Lung (tissue), 12 donors: ENCODE measurements around the gene CACNA1C. TPM values are rescaled to one million over a fixed set of nuclear protein-coding genes. Genes with fewer than 3 reads are reported as not detected.
A peak's percentile ranks its signal among the peaks of the same experiment; 100 is the strongest.

Source experiments
- ATAC-seq: fragments of 200-7000 bp; cut with Tn5 transposase; one replicate; pipeline ENCODE4 v1.9.1; 2020; ENCODE audit warnings: moderate number of reproducible peaks; ENCODE audit not compliant: insufficient read depth, low FRiP score
- DNase-seq, 3 donors: peaks; one replicate each; pipeline ENCODE4 v3.0.0-alpha.2; 2013 to 2017
- H3K27ac ChIP-seq, 2 donors: one replicate each; pipeline ENCODE4 v1.5.1; 2013; ENCODE audit warnings: mild to moderate bottlenecking in 2 of 2, moderate library complexity in 2 of 2, control low read depth in 1 of 2, inconsistent platforms in 1 of 2, low read depth in 1 of 2, low read length in 1 of 2
- H3K27me3 ChIP-seq, 3 donors: one replicate each; pipeline ENCODE4 v1.5.1; 2013; ENCODE audit warnings: low read length in 2 of 3; ENCODE audit not compliant: control insufficient read depth in 3 of 3, insufficient read depth in 3 of 3
- H3K36me3 ChIP-seq, 4 donors: one replicate each; pipeline ENCODE4 v1.5.1; 2013; ENCODE audit warnings: low read length in 4 of 4, mild to moderate bottlenecking in 1 of 4, moderate library complexity in 1 of 4; ENCODE audit not compliant: control insufficient read depth in 4 of 4, insufficient read depth in 4 of 4
- H3K4me1 ChIP-seq, 5 donors: one replicate each; pipeline ENCODE4 v1.5.1; 2013; ENCODE audit warnings: low read length in 5 of 5, mild to moderate bottlenecking in 2 of 5, moderate library complexity in 1 of 5; ENCODE audit not compliant: control insufficient read depth in 5 of 5, insufficient read depth in 5 of 5
- H3K4me3 ChIP-seq: one replicate; pipeline ENCODE4 v1.5.1; 2013; ENCODE audit warnings: mild to moderate bottlenecking, control low read depth, moderate library complexity
- H3K9ac ChIP-seq, 2 donors: one replicate each; pipeline ENCODE4 v1.5.1; 2013; ENCODE audit warnings: low read length in 2 of 2, control low read depth in 1 of 2; ENCODE audit not compliant: insufficient read depth in 1 of 2
- H3K9me3 ChIP-seq, 4 donors: one replicate each; pipeline ENCODE4 v1.5.1; 2013; ENCODE audit warnings: low read length in 3 of 4, mild to moderate bottlenecking in 1 of 4, moderate library complexity in 1 of 4; ENCODE audit not compliant: control insufficient read depth in 4 of 4, insufficient read depth in 3 of 4
- WGBS, 2 donors: extraction: QIAGEN DNeasy Blood & Tissue Kit; methylation state at CpG; one replicate each; pipeline ENCODE4 v1.1.7; 2013; 5-methylcytosine and 5-hydroxymethylcytosine counted together
- polyA plus RNA-seq, 2 donors: library from polyadenylated mRNA; stranded (reverse); fragments of 200-250 nt; gene quantifications; one replicate each; pipeline ENCODE4 v1.2.1, GENCODE V29; 2013
- total RNA-seq, 2 donors: library from RNA; depleted of rRNA in 1 of 2; stranded (reverse); fragments of >200 nt in 1 of 2; gene quantifications; one replicate each; pipeline ENCODE4 v1.2.1, GENCODE V29; 2014 to 2021
- TF ChIP-seq, protein P1 (sequence below): IDR thresholded peaks from 2 replicates; pipeline ENCODE4 v1.5.1; 2012; ENCODE audit warnings: mild to moderate bottlenecking; ENCODE audit errors: control extremely low read depth, extremely low read depth
- donor health status: control.
- donor health status: control.
- donor health status: Bipolar disorder and iron deficiency.
- donor health status: healthy.
- donor health status: DM: yes; HTN: yes; CAD: no.

The CACNA1C gene
- total and polyA plus RNA-seq, 4 donors = 3.2 to 17.5 (median 7.5) TPM

DNA sequence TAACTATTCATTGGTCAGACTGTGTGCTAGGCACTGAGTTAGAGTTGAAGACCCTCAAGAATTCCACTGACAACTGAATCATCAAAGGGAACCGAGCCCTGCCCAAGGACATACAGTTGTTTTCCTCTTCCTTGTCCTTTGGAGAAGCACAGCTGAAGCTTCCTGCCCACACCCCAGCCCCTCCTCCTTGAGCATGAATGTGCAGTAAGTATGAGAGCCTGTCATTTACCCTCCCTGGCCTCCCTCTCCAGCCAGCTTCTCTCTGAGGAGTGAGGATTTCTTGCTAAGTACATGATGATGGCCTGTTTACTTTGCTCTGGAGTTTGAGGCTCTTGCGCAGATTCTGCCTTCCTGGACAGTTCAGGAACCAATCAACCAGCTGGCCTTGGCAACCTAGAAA, 235.2 kb downstream of the CACNA1C start:
- no peak for ATAC-seq
- TF ChIP-seq, protein P1, sequence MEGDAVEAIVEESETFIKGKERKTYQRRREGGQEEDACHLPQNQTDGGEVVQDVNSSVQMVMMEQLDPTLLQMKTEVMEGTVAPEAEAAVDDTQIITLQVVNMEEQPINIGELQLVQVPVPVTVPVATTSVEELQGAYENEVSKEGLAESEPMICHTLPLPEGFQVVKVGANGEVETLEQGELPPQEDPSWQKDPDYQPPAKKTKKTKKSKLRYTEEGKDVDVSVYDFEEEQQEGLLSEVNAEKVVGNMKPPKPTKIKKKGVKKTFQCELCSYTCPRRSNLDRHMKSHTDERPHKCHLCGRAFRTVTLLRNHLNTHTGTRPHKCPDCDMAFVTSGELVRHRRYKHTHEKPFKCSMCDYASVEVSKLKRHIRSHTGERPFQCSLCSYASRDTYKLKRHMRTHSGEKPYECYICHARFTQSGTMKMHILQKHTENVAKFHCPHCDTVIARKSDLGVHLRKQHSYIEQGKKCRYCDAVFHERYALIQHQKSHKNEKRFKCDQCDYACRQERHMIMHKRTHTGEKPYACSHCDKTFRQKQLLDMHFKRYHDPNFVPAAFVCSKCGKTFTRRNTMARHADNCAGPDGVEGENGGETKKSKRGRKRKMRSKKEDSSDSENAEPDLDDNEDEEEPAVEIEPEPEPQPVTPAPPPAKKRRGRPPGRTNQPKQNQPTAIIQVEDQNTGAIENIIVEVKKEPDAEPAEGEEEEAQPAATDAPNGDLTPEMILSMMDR = no peak
- H3K9ac ChIP-seq = no peak overlapping the region
- H3K9me3 ChIP-seq = no peaks in the 10 kb centered on the region
- WGBS, 2 donors = 31 to 44% methylated on average over 2 of the region's 2 CpGs
- H3K36me3 ChIP-seq = no peaks in the 10 kb centered on the region
- peak overlapping the region; percentile 28 to 38 for H3K27ac ChIP-seq
- no peak overlapping the region for H3K4me3 ChIP-seq
- DNase-seq = peak; percentile 68 to 83 (median 69)
- no peaks in the 10 kb centered on the region for H3K27me3 ChIP-seq
- H3K4me1 ChIP-seq = peaks cover 12 to 62% (median 33%) of the 10 kb centered on the region in 5 donors

DNA sequence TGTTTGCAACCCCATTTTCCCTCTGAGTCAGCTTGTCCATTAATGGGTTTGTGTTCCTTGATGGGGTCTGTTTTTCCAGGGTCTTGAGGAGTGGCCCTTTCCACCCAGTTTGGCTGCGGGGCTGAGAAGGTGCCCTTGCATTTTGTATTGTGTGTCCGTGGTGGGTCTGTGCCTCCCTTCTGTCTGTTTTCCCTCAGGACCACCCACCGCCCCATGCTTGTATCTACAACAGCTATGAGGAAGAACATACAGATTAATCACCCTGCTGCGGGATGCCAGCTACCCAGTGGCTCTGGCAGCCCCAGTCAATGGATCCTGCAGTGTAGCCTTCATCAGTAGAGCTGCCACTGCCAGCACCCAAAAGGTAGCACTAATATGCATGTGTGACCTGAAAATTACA, 235.7 kb downstream of the CACNA1C start:
- no peaks in the 10 kb centered on the region for H3K27me3 ChIP-seq
- H3K36me3 ChIP-seq = no peaks in the 10 kb centered on the region
- H3K9me3 ChIP-seq = no peaks in the 10 kb centered on the region
- ATAC-seq = no peak
- TF ChIP-seq, protein P1 = no peak
- peaks cover 12 to 57% (median 31%) of the 10 kb centered on the region in 5 donors for H3K4me1 ChIP-seq
- no peak overlapping the region for H3K4me3 ChIP-seq
- DNase-seq = no peak
- H3K27ac ChIP-seq = peak overlapping the region in 1 of 2 donors; percentile 28
- WGBS, 2 donors = 77 to 85% methylated on average over 4 of the region's 4 CpGs
- H3K9ac ChIP-seq = no peak overlapping the region

DNA sequence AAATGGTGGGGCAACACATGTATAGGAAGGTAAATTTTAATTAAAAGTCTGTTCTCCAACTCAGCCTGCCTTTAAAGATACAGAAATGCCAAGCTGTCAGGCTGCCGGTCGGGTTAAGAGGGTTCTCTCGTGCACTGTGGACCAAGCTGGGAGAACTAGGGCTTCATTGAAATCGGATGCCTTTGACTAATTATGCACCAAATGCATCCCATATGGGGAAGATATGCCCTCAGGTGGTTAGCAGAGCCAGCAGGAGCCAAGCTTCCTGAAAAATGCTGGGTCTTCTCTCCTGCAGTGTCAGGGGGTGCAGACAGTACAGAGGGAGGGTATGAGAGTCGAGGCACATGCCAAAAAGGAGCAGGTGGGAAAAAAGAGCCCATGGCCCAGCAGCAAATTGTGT, 236.1 kb downstream of the CACNA1C start:
- no peak overlapping the region for H3K9ac ChIP-seq
- 73 to 85% methylated on average over 5 of the region's 5 CpGs for WGBS, 2 donors
- H3K27ac ChIP-seq = peak overlapping the region in 1 of 2 donors; percentile 3
- no peaks in the 10 kb centered on the region for H3K27me3 ChIP-seq
- TF ChIP-seq, protein P1 = no peak
- no peak overlapping the region for H3K4me3 ChIP-seq
- peaks cover 12 to 53% (median 27%) of the 10 kb centered on the region in 5 donors for H3K4me1 ChIP-seq
- H3K9me3 ChIP-seq = no peaks in the 10 kb centered on the region
- ATAC-seq (no peak), DNase-seq (no peak)
- no peaks in the 10 kb centered on the region for H3K36me3 ChIP-seq

DNA sequence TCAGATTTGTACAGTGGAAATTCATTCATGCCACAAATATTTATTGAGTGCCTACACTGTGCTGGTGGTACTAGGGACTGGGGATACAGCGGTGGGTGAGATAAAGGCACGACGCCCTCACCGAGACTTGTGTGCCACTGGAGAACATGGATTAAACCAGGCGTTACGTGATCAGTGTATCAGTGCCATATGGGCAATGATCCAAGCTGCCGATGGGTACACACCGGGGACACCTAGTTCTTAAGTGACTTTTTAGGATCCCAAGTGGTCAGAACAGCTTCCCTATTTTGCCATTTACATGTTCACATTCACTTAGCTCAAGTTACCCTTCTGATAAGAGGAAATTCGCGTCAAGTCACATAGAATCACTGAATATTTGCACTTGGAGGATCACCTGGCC, 236.7 kb downstream of the CACNA1C start:
- Histone ChIP-seq H3K4me1 (peaks cover 15 to 46% (median 23%) of the 10 kb centered on the region in 5 donors), H3K9me3 (no peaks in the 10 kb centered on the region), H3K36me3 (no peaks in the 10 kb centered on the region), H3K27ac (peak overlapping the region in 1 of 2 donors; percentile 3), H3K27me3 (no peaks in the 10 kb centered on the region), H3K9ac (no peak overlapping the region), H3K4me3 (no peak overlapping the region)
- 83% methylated on average over 10 of the region's 10 CpGs for WGBS, 2 donors
- ATAC-seq = no peak
- TF ChIP-seq, protein P1 = no peak
- DNase-seq = no peak
